T-helper 22 cell (primary cell): ENCODE measurements around the gene DNAJA2.
"Not testable (repeated sequence)": the region's sequence is repeated elsewhere in the genome, so short reads cannot be mapped to it uniquely, and the experiment has no call there.

ENCODE experiments used
- DNase-seq: peaks from one replicate; pipeline ENCODE4 v3.0.0-alpha.2; 2020; ENCODE audit warnings: low read depth

DNAJA2 gene

DNA sequence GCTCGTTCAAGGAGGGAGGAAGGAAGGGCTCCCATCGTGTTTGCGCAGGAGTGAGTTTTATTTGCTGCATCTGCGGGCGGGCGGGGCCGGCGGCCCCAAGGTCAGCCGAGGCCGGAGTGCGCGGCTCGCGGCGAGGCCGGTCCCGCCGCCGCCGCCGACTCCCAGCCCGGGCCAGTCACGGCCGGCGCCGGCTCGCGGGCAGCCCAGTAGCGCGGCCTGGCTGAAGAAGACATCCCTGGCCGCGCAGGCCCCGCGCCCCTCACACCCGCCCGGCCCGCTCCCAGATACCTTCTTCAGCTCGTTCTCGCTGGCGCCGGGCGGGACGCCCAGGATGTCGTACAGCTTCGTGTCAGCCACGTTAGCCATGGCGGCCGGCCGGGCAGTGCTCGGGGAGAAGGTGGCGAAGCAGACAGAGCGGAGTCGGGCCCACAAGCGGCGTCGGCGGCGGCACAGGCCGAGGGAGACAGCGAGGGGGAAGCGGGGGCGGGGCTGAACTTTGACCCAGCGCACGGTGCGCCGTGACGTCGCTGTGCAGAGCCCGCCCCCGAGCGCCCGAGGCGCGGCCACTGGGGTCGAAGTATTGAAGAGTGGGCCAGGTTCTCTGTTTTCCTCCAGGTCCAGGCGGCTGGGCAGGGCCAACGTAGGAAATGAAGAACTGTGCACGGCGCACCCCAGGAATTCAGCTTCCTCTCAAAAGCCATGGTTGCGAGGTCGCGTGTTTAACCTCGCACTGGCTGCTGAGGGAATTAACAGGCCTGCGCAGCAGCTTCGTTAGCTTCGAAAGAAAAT is at the start of gene DNAJA2:
Gene DNAJA2 (minus strand): TSS at position 468 of the 789 bp plus-strand sequence. CDS start 102 bp downstream, at position 366.
- DNase-seq: peak; percentile 80

- no peak for DNase-seq
Measured at GRCh38 chr16:47019568-47019967, 46.1 kb upstream of the DNAJA2 start.

DNA sequence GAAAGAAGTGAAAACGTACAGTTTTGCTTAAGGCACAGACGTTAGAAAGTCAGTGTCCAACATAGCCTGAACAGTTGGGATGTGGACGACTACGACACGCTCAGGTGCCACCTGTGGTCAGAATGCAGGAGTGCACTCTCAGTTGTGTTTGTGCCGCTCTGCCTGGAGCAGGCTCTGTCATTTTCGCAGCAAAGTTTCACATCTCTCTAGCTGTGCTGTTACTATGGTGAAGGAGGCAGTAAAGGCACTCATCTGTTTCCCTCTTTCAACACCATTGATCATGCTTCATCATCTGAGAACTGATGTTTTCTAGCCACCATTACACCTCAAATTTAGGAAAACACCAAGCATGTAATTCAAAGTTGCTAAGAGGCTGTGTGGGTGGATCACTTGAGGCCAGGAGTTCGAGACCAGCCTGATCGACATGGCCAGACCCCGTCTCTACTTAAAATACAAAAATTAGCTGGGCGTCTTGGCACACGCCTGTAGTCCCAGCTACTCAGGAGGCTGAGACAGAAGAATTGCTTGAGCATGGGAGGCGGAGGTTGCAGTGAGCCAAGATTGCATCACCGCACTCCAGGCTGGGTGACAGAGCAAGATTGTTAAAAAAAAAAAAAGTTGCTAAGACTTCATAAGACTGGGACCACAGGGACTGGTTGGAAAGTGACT is 44.9 kb upstream of the DNAJA2 start:
- no peak for DNase-seq

DNA sequence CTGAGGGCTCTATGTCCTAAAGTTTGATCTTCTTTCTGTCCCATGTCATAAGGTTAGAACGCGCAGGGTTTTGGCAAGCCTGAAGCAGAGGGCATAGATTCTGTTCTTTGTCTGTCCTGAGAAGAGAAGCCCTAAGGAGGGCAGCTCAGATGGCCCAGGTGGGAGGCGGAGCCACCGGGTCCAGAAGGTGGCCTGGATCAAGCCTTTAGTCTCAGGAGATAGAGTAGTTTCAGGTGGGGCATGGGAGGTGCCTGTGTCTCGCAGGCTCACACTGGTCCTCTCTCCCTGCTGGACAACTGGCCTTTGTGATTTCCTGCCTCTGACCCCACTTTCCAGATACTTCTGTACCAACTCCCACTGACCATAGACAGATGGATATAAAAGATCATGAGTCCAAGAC is 44.2 kb upstream of the DNAJA2 start:
- no peak for DNase-seq

- no peak for DNase-seq
Measured at GRCh38 chr16:47016700-47017133, 43.2 kb upstream of the DNAJA2 start.

GRCh38 chr16:47013910-47014309 is 40.4 kb upstream of the DNAJA2 start:
- DNase-seq: no peak

DNA sequence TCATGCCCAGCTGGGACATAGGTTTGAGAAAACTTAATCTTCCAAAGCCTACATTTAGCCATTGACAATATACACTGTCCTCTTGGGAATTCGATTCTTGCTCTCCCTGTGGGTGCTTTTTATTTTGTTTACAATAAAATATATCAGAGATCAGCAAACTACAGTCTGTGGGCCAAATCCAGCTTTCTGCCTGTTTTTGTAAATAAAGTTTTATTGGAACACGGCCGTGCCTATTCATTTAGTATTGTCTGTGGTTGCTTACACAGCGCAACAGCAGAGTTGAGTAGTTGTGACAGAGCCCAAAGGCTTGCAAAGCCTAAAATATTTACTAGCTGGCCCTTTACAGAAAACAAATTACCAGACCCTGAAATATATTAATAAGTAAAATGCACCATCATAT is 39.7 kb upstream of the DNAJA2 start:
- no peak for DNase-seq

GRCh38 chr16:47010812-47011211 is 37.3 kb upstream of the DNAJA2 start:
- not testable (repeated sequence) for DNase-seq

GRCh38 chr16:47008612-47009011 is 35.1 kb upstream of the DNAJA2 start:
- no peak for DNase-seq

DNA sequence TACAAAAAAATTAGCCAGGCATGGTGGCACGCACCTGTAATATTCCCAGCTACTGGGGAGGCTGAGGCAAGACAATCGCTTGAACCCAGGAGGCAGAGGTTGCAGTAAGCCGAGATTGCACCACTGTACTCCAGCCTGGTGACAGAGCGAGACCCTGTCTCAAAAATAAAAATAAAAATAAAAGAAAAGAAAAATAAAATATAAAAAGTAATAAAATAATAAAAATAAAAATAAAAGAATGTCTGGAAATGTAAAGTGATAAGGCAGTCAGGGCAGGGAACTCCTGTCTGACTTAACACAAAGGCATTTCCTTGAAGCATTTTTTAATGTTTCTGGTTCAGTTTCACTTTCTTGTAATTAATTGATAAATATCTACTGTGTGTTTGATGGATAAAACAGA is 34.7 kb upstream of the DNAJA2 start:
- DNase-seq: no peak

DNA sequence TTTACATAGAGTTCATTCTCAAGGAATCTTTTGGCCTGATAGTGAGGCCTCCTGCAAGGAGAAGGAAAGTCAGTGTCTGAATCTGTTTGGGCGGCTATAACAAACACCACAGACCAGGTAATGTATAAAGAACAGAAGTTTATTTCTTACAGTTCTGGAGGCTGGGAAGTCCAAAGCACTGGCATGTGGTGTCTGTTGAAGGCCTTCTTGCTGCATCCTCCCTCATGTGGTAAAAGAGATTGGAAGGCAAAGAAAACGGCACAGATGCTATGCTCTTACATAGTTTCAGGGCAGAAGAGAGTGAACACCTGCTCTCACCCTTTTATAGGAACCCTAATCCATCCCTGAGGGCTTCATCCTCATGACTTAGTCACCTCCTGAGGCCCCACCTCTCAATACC is 31.2 kb upstream of the DNAJA2 start:
- DNase-seq: no peak

- not testable (repeated sequence) for DNase-seq
Measured at GRCh38 chr16:47000066-47000465, 26.6 kb upstream of the DNAJA2 start.

- no peak for DNase-seq
Measured at GRCh38 chr16:46997844-46998243, 24.4 kb upstream of the DNAJA2 start.

- no peak for DNase-seq
Measured at GRCh38 chr16:46996952-46997458, 23.5 kb upstream of the DNAJA2 start.

- DNase-seq: no peak
Measured at GRCh38 chr16:46996391-46996790, 22.9 kb upstream of the DNAJA2 start.

- DNase-seq: no peak
Measured at GRCh38 chr16:46991729-46992704, 18.5 kb upstream of the DNAJA2 start.

- DNase-seq: no peak
Measured at GRCh38 chr16:46986896-46987295, 13.4 kb upstream of the DNAJA2 start.

DNA sequence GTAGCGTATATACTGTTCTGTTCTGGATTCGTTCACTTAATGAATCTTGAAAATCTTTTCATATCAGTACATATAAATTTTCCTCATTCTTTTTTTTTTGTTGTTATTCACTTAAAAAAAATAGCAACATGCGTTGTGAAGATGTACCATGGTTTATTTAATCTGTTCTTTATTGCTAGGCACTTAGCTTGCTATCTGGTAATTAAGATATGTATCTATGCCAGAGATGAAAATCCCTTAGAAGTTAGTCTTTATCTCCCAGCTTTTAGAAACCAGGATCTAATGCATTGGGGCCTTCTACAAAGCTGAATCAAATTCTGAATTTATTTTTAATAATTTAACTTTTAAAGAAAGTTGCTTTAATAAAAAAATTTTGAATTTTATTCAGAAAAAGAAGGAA is 13.0 kb upstream of the DNAJA2 start:
- DNase-seq: no peak

DNA sequence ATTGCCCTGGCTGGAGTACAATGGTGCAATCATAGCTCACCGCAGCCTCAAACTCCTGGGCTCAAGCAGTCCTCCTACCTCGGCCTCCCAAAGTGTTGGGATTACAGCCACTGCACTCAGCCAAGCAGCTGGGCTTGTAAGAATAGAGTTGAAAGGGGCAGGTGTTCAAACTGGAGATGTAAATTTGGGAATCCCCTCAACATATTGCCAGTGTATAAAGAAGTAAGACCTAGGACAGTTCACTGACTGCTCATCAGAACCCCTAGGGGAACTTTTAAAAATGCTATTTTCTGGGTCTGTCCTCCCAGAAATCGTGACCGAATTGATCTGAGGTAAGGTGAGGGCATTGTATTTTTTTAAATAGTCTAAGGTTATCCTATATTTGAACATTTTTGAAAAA is 8.9 kb upstream of the DNAJA2 start:
- DNase-seq: no peak

DNA sequence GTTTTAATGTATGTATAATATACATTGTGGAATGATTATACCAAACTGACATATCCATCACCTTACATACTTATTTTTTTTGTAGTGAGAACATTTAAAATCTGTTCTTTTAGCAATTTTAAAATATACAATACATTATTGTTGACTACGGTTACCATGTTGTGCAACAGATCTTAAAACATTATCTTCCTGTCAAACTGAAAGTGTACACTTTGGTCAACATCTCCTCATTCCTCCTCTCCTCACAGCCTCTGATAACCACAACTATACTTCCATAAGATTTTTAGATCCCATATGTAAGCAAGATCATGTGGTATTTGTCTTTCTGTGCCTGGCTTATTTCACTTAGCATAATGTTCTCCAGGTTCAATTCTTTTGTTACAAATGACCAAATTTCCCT is 7.5 kb upstream of the DNAJA2 start:
- DNase-seq: no peak

- DNase-seq: no peak
Measured at GRCh38 chr16:46976550-46976949, 3.1 kb upstream of the DNAJA2 start.

GRCh38 chr16:46975908-46976470 is 2.5 kb upstream of the DNAJA2 start:
- DNase-seq: no peak
